Astrocyte (in vitro differentiated cells and primary cell): ENCODE measurements around the gene CDKN2AIP.

Experiments used
- CTCF ChIP-seq: IDR thresholded peaks from 2 replicates; pipeline ENCODE4 v1.5.1; 2011; ENCODE audit warnings: low read depth, mild to moderate bottlenecking, inconsistent platforms, low read length, moderate library complexity; ENCODE audit not compliant: insufficient read depth
- EZH2 ChIP-seq: IDR thresholded peaks from 2 replicates; pipeline ENCODE4 v1.6.1; 2012; ENCODE audit warnings: mild to moderate bottlenecking, low read length, inconsistent platforms; ENCODE audit not compliant: insufficient read depth

DNA sequence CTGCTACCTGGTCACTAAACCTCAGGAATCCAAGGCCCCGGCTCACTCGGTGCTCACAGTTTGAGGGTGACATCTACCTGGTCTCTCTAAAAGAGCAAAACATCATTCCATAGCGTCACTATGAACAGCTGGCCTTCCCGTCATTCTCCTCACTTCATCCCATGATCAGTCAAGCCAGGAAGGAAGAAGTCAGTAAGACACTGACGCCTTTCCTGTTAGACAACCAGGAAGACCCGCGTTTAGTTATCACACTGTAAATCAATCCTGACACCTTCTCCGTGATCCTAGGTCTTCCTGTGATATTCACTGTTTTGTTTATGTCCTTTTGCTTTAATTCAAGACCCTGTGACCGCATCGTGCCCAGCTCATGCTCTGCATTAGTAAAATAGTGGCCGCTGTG lies 31.6 kb upstream of the CDKN2AIP start:
- TF ChIP-seq CTCF, result no peak
- TF ChIP-seq EZH2, result no peak
